GM12873 (cell line): ENCODE results near the gene LETM1.

Experiments used
- CTCF ChIP-seq: IDR thresholded peaks from 2 replicates; pipeline ENCODE4 v1.5.1; 2012; ENCODE audit warnings: low read depth, mild to moderate bottlenecking, moderate library complexity, low read length, control low read depth; ENCODE audit not compliant: insufficient read depth; ENCODE audit errors: missing control alignments

LETM1 gene

GRCh38 chr4:1815096-1815996, 40.6 kb downstream of the LETM1 start:
- TF ChIP-seq CTCF = no peak

- no peak for TF ChIP-seq CTCF
Measured at GRCh38 chr4:1814453-1814852, 41.5 kb downstream of the LETM1 start.

- TF ChIP-seq CTCF = peak; percentile 18
Measured at GRCh38 chr4:1813915-1814314, 42.0 kb downstream of the LETM1 start.

- TF ChIP-seq CTCF = no peak
Measured at GRCh38 chr4:1813231-1813630, 42.7 kb downstream of the LETM1 start.

GRCh38 chr4:1812720-1813119, 43.2 kb downstream of the LETM1 start:
- TF ChIP-seq CTCF = no peak

GRCh38 chr4:1810765-1811164, 45.2 kb downstream of the LETM1 start:
- TF ChIP-seq CTCF = no peak

- peak; percentile 97 for TF ChIP-seq CTCF
Measured at GRCh38 chr4:1809754-1810502, 46.0 kb downstream of the LETM1 start.
